ENCODE data around the gene ERCC4.

ERCC4 gene

GRCh38 chr16:13992322-13992721, 72.4 kb downstream of the ERCC4 start:
- no peak for DNase-seq

GRCh38 chr16:13992976-13993375, 73.0 kb downstream of the ERCC4 start:
- DNase-seq: no peak

DNA sequence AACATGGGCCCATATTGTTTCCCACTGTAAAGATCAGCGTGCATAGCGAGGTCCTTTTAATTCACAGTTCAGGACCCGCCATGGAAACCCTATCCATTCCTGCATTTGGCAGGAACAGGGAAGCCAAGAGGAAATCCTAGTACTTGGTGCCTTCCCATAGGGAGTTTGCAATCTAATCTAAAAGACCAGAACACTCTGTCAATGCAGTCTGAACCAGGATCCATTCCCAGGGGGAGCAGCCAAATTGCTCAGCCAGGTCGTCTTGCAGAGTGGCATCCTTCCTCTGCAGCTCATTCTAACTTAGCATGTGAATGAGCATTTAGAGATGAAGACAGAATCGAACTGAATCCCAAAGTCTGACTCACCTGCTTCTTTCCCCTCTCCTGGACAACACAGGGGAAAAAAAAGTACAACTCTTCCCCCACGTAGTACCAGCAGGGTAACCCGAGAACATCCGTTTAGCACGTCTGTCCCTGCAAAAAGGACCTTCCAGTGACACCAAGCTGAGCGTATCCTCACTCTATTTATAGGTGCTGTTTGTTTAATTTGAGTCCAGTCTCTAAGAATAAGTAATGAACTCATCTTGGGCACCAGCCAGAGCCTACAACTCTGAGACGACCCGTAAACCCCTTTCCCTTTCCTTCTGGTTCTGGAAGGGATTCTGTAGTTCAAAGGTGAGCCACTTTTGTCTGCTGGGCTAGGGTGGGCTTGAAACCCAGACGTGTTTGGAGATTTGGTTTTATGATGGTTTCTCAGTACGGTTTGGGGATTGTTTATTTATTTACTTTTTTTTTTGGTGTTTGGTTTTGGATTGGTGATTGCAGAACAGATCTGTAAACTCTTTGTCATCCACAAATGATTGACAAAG, 74.5 kb downstream of the ERCC4 start:
- DNase-seq: no peak

- no peak for DNase-seq
Measured at GRCh38 chr16:13995194-13995593, 75.2 kb downstream of the ERCC4 start.

GRCh38 chr16:13996778-13997288, 76.9 kb downstream of the ERCC4 start:
- no peak for DNase-seq

GRCh38 chr16:13997526-13997925, 77.6 kb downstream of the ERCC4 start:
- no peak for DNase-seq

DNA sequence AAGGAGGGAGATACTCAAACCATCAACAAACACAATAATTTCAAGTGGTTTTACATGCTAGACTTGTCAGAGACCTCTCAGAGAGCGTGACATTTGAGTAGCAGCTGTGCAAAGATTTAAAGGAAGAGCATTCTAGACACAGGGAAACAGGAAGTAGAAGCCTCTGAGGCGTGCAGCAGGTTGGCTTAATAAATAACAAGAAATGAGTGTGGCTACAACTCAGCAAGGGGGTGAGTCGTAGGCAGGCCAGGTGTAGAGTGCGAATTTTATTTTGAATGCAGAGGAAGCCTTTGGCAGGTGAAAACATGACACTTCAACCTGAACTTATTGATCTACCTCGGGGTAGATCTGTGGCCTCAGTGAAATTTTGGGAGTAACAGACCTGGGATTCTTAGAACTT, 78.0 kb downstream of the ERCC4 start:
- no peak for DNase-seq

- no peak for DNase-seq
Measured at GRCh38 chr16:13999071-13999894, 79.3 kb downstream of the ERCC4 start.

DNA sequence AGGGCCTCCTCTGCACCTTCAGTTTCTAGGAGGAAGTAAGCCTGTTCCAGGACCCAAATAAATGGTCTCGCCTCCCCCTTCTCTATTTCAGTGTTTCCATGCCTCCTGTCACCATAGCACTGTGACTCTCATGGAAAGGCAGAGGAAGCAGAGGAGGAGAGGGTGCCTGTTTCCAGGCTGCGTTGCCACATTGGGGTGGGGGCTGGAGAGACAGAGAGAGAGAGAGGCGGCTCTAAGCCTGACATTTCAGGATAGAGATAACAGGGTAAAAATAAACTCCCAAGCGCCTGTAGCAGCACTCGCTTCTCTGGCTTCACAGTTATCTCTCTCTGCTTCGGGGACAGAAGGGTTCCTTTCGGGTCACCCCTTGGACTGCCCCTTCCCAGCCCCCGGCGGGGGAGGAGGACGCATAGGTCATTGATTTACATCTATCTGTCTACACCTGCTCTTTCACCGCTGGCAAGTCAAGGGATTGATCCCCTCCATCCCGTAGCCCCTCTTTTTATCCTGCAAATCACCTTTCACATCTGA, 80.0 kb downstream of the ERCC4 start:
- peak in 41 of 56 donors; percentile 2 to 82 (median 46) for DNase-seq

- DNase-seq: no peak
Measured at GRCh38 chr16:14001521-14001920, 81.6 kb downstream of the ERCC4 start.

All from nucleus accumbens (tissue), 56 donors.